ENCODE data around the gene SMIM5. TPM values are rescaled to one million over a fixed set of nuclear protein-coding genes. Genes with fewer than 3 reads are reported as not detected.
A peak's percentile ranks its signal among the peaks of the same experiment; 100 is the strongest.

Gene SMIM5
- total and polyA plus RNA-seq, 7 donors = 0.11 to 0.92 (median 0.19) TPM; not detected in 1

GRCh38 chr17:75610103-75610984 is 22.9 kb upstream of the SMIM5 start:
- Histone ChIP-seq H3K4me3 (no peak overlapping the region), H3K36me3 (ENCODE audit: insufficient read depth in 1 of 2, low read depth in 1 of 2) (peaks cover 0 to 22% of the 10 kb centered on the region in 2 donors), H3K4me1 (no peaks in the 10 kb centered on the region), H3K27me3 (ENCODE audit: insufficient read depth in 3 of 3, low read length in 2 of 3) (no peaks in the 10 kb centered on the region), H3K27ac (no peak overlapping the region), H3K9me3 (no peaks in the 10 kb centered on the region)
- TF ChIP-seq, protein P1, sequence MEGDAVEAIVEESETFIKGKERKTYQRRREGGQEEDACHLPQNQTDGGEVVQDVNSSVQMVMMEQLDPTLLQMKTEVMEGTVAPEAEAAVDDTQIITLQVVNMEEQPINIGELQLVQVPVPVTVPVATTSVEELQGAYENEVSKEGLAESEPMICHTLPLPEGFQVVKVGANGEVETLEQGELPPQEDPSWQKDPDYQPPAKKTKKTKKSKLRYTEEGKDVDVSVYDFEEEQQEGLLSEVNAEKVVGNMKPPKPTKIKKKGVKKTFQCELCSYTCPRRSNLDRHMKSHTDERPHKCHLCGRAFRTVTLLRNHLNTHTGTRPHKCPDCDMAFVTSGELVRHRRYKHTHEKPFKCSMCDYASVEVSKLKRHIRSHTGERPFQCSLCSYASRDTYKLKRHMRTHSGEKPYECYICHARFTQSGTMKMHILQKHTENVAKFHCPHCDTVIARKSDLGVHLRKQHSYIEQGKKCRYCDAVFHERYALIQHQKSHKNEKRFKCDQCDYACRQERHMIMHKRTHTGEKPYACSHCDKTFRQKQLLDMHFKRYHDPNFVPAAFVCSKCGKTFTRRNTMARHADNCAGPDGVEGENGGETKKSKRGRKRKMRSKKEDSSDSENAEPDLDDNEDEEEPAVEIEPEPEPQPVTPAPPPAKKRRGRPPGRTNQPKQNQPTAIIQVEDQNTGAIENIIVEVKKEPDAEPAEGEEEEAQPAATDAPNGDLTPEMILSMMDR (IDR thresholded peaks at IDR 0.05) = no peak
- DNase-seq (peak in 1 of 2 donors; percentile 26), ATAC-seq (no peak)
- intact Hi-C loops (cut with DNase I) = no loop called here
- 82 to 91% (median 87%) methylated on average over 23 to 25 of the region's 25 CpGs for WGBS, 3 donors

DNA sequence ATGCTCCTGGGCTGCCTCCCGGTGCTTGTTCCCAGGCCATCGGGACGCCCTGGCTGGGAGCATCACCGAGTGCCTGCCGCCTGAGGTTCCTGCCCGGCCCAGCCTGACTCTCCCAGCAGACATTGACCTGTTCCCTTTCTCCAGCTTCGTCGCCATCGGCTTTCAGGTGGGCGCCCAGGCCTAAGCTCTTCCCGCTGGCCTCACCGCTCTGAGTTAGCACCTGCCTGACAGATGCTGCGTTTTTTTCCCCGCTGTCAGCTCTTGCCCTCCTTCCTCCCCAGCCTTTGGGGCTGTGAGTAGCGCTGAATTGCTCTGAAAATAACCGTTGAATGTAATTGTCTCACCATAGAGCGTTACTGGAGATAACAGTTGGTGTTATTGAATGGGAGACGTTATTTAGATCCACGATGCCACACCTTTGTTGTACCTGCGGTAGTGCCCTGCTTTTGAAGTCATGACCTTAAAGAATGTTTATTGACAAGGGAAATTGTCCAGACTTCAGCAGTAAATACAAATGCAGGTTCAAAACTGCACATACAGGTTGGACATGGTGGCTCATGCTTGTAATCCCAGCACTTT is 21.3 kb upstream of the SMIM5 start:
- TF ChIP-seq, protein P1 (IDR thresholded peaks at IDR 0.05) = no peak
- no peak for ATAC-seq
- Histone ChIP-seq H3K36me3 (ENCODE audit: insufficient read depth in 1 of 2, low read depth in 1 of 2) (peaks cover 0 to 28% of the 10 kb centered on the region in 2 donors), H3K4me3 (no peak overlapping the region), H3K27me3 (ENCODE audit: insufficient read depth in 3 of 3, low read length in 2 of 3) (no peaks in the 10 kb centered on the region), H3K9me3 (no peaks in the 10 kb centered on the region), H3K27ac (no peak overlapping the region), H3K4me1 (no peaks in the 10 kb centered on the region)
- WGBS, 3 donors = 87 to 90% (median 88%) methylated on average over 20 of the region's 20 CpGs
- no peak for DNase-seq
- intact Hi-C loops (cut with DNase I) = no loop called here

DNA sequence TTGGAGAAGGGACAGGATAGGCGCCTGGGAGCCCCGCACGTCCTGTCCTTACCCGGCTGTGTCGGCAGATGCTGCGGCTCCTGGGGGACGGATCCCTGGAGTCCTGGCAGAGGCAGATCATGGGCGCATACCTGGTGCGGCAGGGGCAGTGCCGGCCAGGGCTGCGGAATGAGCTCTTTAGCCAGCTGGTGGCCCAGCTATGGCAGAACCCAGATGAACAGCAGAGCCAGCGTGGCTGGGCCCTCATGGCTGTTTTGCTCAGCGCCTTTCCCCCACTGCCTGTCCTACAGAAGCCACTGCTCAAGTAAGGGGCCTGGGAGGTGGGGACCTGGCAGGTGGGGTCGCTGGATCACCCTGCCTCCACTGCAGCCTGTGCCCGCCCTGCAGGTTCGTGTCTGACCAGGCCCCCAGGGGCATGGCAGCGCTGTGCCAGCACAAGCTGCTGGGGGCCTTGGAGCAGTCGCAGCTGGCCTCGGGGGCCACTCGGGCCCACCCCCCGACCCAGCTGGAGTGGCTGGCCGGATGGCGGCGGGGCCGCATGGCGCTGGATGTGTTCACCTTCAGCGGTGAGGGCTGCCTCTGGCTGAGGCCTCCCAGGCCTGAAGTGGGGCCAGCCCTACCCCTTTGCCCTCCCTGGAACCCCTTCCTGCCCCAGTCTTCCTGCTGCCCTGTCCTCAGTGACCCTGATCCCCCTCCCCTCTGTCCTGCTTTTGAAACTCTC is 20.2 kb upstream of the SMIM5 start:
- intact Hi-C loops (cut with DNase I) = no loop called here
- DNase-seq = no peak
- TF ChIP-seq, protein P1 (IDR thresholded peaks at IDR 0.05) = no peak

GRCh38 chr17:75614006-75614405 is 19.2 kb upstream of the SMIM5 start:
- TF ChIP-seq, protein P1 (IDR thresholded peaks at IDR 0.05) = no peak
- Histone ChIP-seq H3K4me3 (no peak overlapping the region), H3K36me3 (ENCODE audit: insufficient read depth in 1 of 2, low read depth in 1 of 2) (peaks cover 0 to 38% of the 10 kb centered on the region in 2 donors), H3K9me3 (no peaks in the 10 kb centered on the region), H3K4me1 (no peaks in the 10 kb centered on the region), H3K27ac (no peak overlapping the region), H3K27me3 (ENCODE audit: insufficient read depth in 3 of 3, low read length in 2 of 3) (no peaks in the 10 kb centered on the region)
- no peak for DNase-seq
- 84 to 92% (median 90%) methylated on average over 12 of the region's 12 CpGs for WGBS, 3 donors
- no peak for ATAC-seq
- intact Hi-C loops (cut with DNase I) = no loop called here

More for the DNA sequence above, 20.2 kb upstream of the SMIM5 start:
- Histone ChIP-seq H3K36me3 (ENCODE audit: insufficient read depth in 1 of 2, low read depth in 1 of 2) (peaks cover 0 to 33% of the 10 kb centered on the region in 2 donors), H3K4me1 (no peaks in the 10 kb centered on the region), H3K27ac (no peak overlapping the region), H3K27me3 (ENCODE audit: insufficient read depth in 3 of 3, low read length in 2 of 3) (no peaks in the 10 kb centered on the region), H3K4me3 (no peak overlapping the region), H3K9me3 (no peaks in the 10 kb centered on the region)
- ATAC-seq = no peak
- 86 to 94% (median 88%) methylated on average over 22 to 27 of the region's 27 CpGs for WGBS, 3 donors
